ENCODE measurements around the gene MIA. TPM values are rescaled to one million over a fixed set of nuclear protein-coding genes. Genes with fewer than 3 reads are reported as not detected.

The MIA gene
- total RNA-seq, 1 experiment from 2014 or later, result not detected

- H4K20me1 ChIP-seq (ENCODE audit: control insufficient read depth, insufficient read depth, insufficient read length), result peaks cover 4% of the 10 kb centered on the region
- H3K79me2 ChIP-seq (ENCODE audit: insufficient read depth, low read length), result peaks cover 22% of the 10 kb centered on the region; the same call in 1 of the 2 replicates
- peaks cover 61 to 73% of the 10 kb centered on the region in 2 experiments for H3K4me1 Mint-ChIP-seq
- no peak overlapping the region for H2AK5ac ChIP-seq (ENCODE audit: insufficient read length, low read length)
- no peaks in the 10 kb centered on the region for H3K27me3 ChIP-seq (ENCODE audit: insufficient read depth, low read length)
- no peak overlapping the region for H2BK20ac ChIP-seq (ENCODE audit: low read depth, low read length, poor library complexity, severe bottlenecking)
- H3K27me3 Mint-ChIP-seq (ENCODE audit: low read depth), result no peaks in the 10 kb centered on the region; the same call in none of the 2 replicates
- no peak overlapping the region for H3K4ac ChIP-seq (ENCODE audit: low read depth, low read length)
- H2BK15ac ChIP-seq (ENCODE audit: low read depth, low read length), result no peak overlapping the region; the same call in 1 of the 2 replicates
- no peak overlapping the region for H2AFZ ChIP-seq (ENCODE audit: low read length)
- H3K27ac Mint-ChIP-seq, result peak overlapping the region; percentile 20 to 84 (median 56); a peak in 5 of 7 replicates
- TF ChIP-seq CTCF (conservative IDR thresholded peaks at IDR 0.05), result no peak
- H4K8ac ChIP-seq (replicated peaks; ENCODE audit: insufficient read length, low read depth, low read length), result no peak overlapping the region
- H4K91ac ChIP-seq (ENCODE audit: insufficient read length, low read depth, low read length), result no peak overlapping the region
- H3K23ac ChIP-seq (ENCODE audit: insufficient read length, low read depth, low read length), result no peak overlapping the region
- H2BK5ac ChIP-seq (ENCODE audit: insufficient read length, low read length), result no peak overlapping the region
- no peak overlapping the region; the same call in 1 of the 2 replicates for H3K14ac ChIP-seq (ENCODE audit: insufficient read depth, low read length)
- H3K23me2 ChIP-seq (ENCODE audit: insufficient read length, low read depth, low read length, poor library complexity, severe bottlenecking), result peaks cover 9% of the 10 kb centered on the region
- no peak overlapping the region for H3K27ac ChIP-seq (ENCODE audit: insufficient read length, low read depth, low read length)
- WGBS (ENCODE audit: extremely low coverage, insufficient read length, low lambda C conversion rate), result no CpG with 5 or more reads among the region's 11 CpGs
- H3K36me3 Mint-ChIP-seq (ENCODE audit: insufficient read depth in 1 of 3, low read depth in 3 of 3), result peaks cover 23 to 56% (median 45%) of the 10 kb centered on the region in 3 experiments; a peak in 6 of 7 replicates
- peaks cover 15% of the 10 kb centered on the region for H3K4me1 ChIP-seq (ENCODE audit: insufficient read depth, low read length)
- no peak overlapping the region for H2BK12ac ChIP-seq (ENCODE audit: insufficient read length, low read depth, low read length)
- H3K18ac ChIP-seq (ENCODE audit: insufficient read length, low read depth, low read length), result no peak overlapping the region
- no peaks in the 10 kb centered on the region; a peak in 2 of 5 replicates for H3K9me3 Mint-ChIP-seq
- DNase-seq, result no peak
- no peak overlapping the region for H3K9ac ChIP-seq (ENCODE audit: extremely low read depth, insufficient read length, low read length)
- peaks cover 8% of the 10 kb centered on the region for H3K79me1 ChIP-seq (ENCODE audit: insufficient read depth, low read depth, low read length, poor library complexity, severe bottlenecking)
- peak overlapping the region; percentile 65 to 93 for H3K4me3 Mint-ChIP-seq
- no peaks in the 10 kb centered on the region for H3K9me3 ChIP-seq (ENCODE audit: control insufficient read depth, low read depth, low read length)
- no peak overlapping the region for H3K56ac ChIP-seq (ENCODE audit: insufficient read length, low read depth, low read length)
- H3K4me2 ChIP-seq (ENCODE audit: insufficient read depth, insufficient read length, low read length), result peak overlapping the region; percentile 22
- no peak overlapping the region for H3T11ph ChIP-seq (ENCODE audit: low read length)
- no peak overlapping the region for H2BK120ac ChIP-seq (ENCODE audit: low read depth, low read length, poor library complexity, severe bottlenecking)
- H4K5ac ChIP-seq (ENCODE audit: insufficient read length, low read depth, low read length), result no peak overlapping the region
These were observed 27.2 kb downstream of the MIA start for GRCh38 chr19:40802300-40803169.
